OCI-LY1 (cell line): ENCODE results near the gene LRRC43.
A peak's percentile ranks its signal among the peaks of the same experiment; 100 is the strongest.

Experiments used
- H2AFZ ChIP-seq: fragments of 200-600 bp; sonication (generic), shearing (Covaris generic); 2 replicates; pipeline ENCODE4 v1.6.0; 2014; ENCODE audit warnings: antibody characterized with exemption, mild to moderate bottlenecking, low read length
- H3F3A ChIP-seq: fragments of 200-600 bp; sonication (generic), shearing (Covaris generic); 2 replicates; pipeline ENCODE4 v1.6.0; 2014; ENCODE audit warnings: mild to moderate bottlenecking, antibody characterized with exemption, low read length, moderate library complexity; ENCODE audit not compliant: insufficient read depth
- H3K27ac ChIP-seq: fragments of 200-600 bp; sonication (generic); 2 replicates; pipeline ENCODE4 v1.5.1; 2014; ENCODE audit warnings: low read length, mixed run types, mild to moderate bottlenecking, low read depth; ENCODE audit not compliant: poor library complexity, severe bottlenecking
- H3K27me3 ChIP-seq: fragments of 200-600 bp; sonication (generic); 2 replicates; pipeline ENCODE4 v1.6.0; 2014; ENCODE audit warnings: antibody characterized with exemption, mild to moderate bottlenecking, low read length, moderate library complexity; ENCODE audit not compliant: insufficient read depth
- H3K36me3 ChIP-seq: fragments of 200-600 bp; sonication (generic); 2 replicates; pipeline ENCODE4 v1.6.1; 2014; ENCODE audit warnings: mild to moderate bottlenecking, antibody characterized with exemption, low read length, moderate library complexity, mixed read lengths; ENCODE audit not compliant: insufficient read depth
- H3K4me1 ChIP-seq: fragments of 200-600 bp; sonication (generic); 2 replicates; pipeline ENCODE4 v1.5.1; 2014; ENCODE audit warnings: mild to moderate bottlenecking, low read length, moderate library complexity; ENCODE audit not compliant: insufficient read depth, severe bottlenecking
- H3K4me2 ChIP-seq: fragments of 200-600 bp; sonication (generic), shearing (Covaris generic); 2 replicates; pipeline ENCODE4 v1.6.1; 2014; ENCODE audit warnings: low read length
- H3K4me3 ChIP-seq: fragments of 200-600 bp; sonication (generic); 2 replicates; pipeline ENCODE4 v1.5.1; 2014; ENCODE audit warnings: low read length, low read depth, mild to moderate bottlenecking, mixed read lengths; ENCODE audit not compliant: poor library complexity, severe bottlenecking
- H3K79me2 ChIP-seq: fragments of 200-600 bp; shearing (Covaris generic); 2 replicates; pipeline ENCODE4 v1.6.1; 2016; ENCODE audit warnings: mixed run types, low read length, mixed read lengths; ENCODE audit not compliant: insufficient read depth
- H3K9ac ChIP-seq: fragments of 200-600 bp; sonication (generic), shearing (Covaris generic); 2 replicates; pipeline ENCODE4 v1.6.1; 2014; ENCODE audit warnings: mild to moderate bottlenecking, low read length, mixed read lengths
- H3K9me2 ChIP-seq: fragments of 200-600 bp; sonication (generic), shearing (Covaris generic); 2 replicates; pipeline ENCODE4 v1.6.1; 2014; ENCODE audit warnings: low read depth, mild to moderate bottlenecking, low read length, mixed read lengths
- H3K9me3 ChIP-seq: fragments of 200-600 bp; shearing (Covaris generic); 2 replicates; pipeline ENCODE4 v1.6.1; 2014; ENCODE audit warnings: low read length, mixed read lengths
- H4K20me1 ChIP-seq: fragments of 200-600 bp; sonication (generic), shearing (Covaris generic); 2 replicates; pipeline ENCODE4 v1.6.0; 2016; ENCODE audit warnings: mild to moderate bottlenecking, low read length; ENCODE audit not compliant: insufficient read depth
- CTCF ChIP-seq: fragments of 200-600 bp; sonication (generic), shearing (Covaris generic); IDR thresholded peaks from 2 replicates; pipeline ENCODE4 v1.5.1; 2017; ENCODE audit warnings: mild to moderate bottlenecking, antibody characterized with exemption, low read length, moderate library complexity, mixed read lengths
- EZH2 ChIP-seq: fragments of 200-600 bp; sonication (generic), shearing (Covaris generic); IDR thresholded peaks from 2 replicates; pipeline ENCODE4 v1.8.0; 2017; ENCODE audit warnings: borderline replicate concordance, mixed run types, mild to moderate bottlenecking, antibody characterized with exemption, low read length, moderate library complexity, mixed read lengths

LRRC43 gene

GRCh38 chr12:122225683-122226365, 42.9 kb downstream of the LRRC43 start, which contains the start of gene DIABLO:
DIABLO (minus strand) TSS chr12:122226052; CDS start chr12:122226014, 38 bp downstream.
- H3K36me3 ChIP-seq = peaks cover 40% of the 10 kb centered on the region
- H3K27ac ChIP-seq = peak within 1 kb of the TSS; percentile 52
- TF ChIP-seq EZH2 = no peak
- no peak for TF ChIP-seq CTCF
- H3K4me2 ChIP-seq = peak within 1 kb of the TSS; percentile 90
- peak within 1 kb of the TSS; percentile 81 for H3K4me3 ChIP-seq
- no peak within 1 kb of the TSS for H2AFZ ChIP-seq
- peaks cover 26% of the 10 kb centered on the region for H3K4me1 ChIP-seq
- H3K27me3 ChIP-seq = no peaks in the 10 kb centered on the region
- H3K9me3 ChIP-seq = no peaks in the 10 kb centered on the region
- peak within 1 kb of the TSS; percentile 82 for H3K9ac ChIP-seq
- H3K79me2 ChIP-seq = peaks cover 20% of the 10 kb centered on the region
- no peaks in the 10 kb centered on the region for H4K20me1 ChIP-seq
- no peaks in the 10 kb centered on the region for H3K9me2 ChIP-seq
- no peaks in the 10 kb centered on the region for H3F3A ChIP-seq

- Histone ChIP-seq H3K4me2 (peak overlapping the region; percentile 90), H3K9me2 (no peaks in the 10 kb centered on the region), H3K9ac (peak overlapping the region; percentile 55), H4K20me1 (no peaks in the 10 kb centered on the region), H3K79me2 (peaks cover 16% of the 10 kb centered on the region; the same call in 1 of the 2 replicates), H3K27me3 (no peaks in the 10 kb centered on the region), H3F3A (no peaks in the 10 kb centered on the region), H2AFZ (no peak overlapping the region), H3K4me3 (peak overlapping the region; percentile 67), H3K4me1 (peaks cover 26% of the 10 kb centered on the region), H3K9me3 (no peaks in the 10 kb centered on the region), H3K27ac (no peak overlapping the region), H3K36me3 (peaks cover 40% of the 10 kb centered on the region)
- TF ChIP-seq CTCF (no peak), EZH2 (no peak)
These were observed 43.6 kb downstream of the LRRC43 start for GRCh38 chr12:122226366-122227125.

GRCh38 chr12:122227341-122227740, 44.4 kb downstream of the LRRC43 start:
- TF ChIP-seq CTCF (no peak), EZH2 (no peak)
- H3K9me2 ChIP-seq = no peaks in the 10 kb centered on the region
- no peak overlapping the region; the same call in 1 of the 2 replicates for H3K4me2 ChIP-seq
- no peaks in the 10 kb centered on the region for H3K27me3 ChIP-seq
- H3K4me1 ChIP-seq = peaks cover 26% of the 10 kb centered on the region
- H3F3A ChIP-seq = no peaks in the 10 kb centered on the region
- no peak overlapping the region for H3K4me3 ChIP-seq
- no peaks in the 10 kb centered on the region for H3K9me3 ChIP-seq
- H4K20me1 ChIP-seq = no peaks in the 10 kb centered on the region
- H2AFZ ChIP-seq = no peak overlapping the region
- peaks cover 16% of the 10 kb centered on the region; the same call in 1 of the 2 replicates for H3K79me2 ChIP-seq
- no peak overlapping the region for H3K9ac ChIP-seq
- H3K36me3 ChIP-seq = peaks cover 40% of the 10 kb centered on the region
- H3K27ac ChIP-seq = no peak overlapping the region
